Cerebellar nuclear complex (tissue), 1 donor: ENCODE data around the gene HMOX2.

Source experiments
- DNase-seq, 2 experiments: peaks; one replicate each; lab custom pipeline; 2025; lab: John Stamatoyannopoulos, UW

HMOX2 gene

GRCh38 chr16:4525069-4525468 is 48.9 kb downstream of the HMOX2 start:
- no peak for DNase-seq

- DNase-seq = no peak
Measured at GRCh38 chr16:4525634-4526277, 49.6 kb downstream of the HMOX2 start.

GRCh38 chr16:4529085-4530060 is 53.2 kb downstream of the HMOX2 start:
- DNase-seq = no peak

DNA sequence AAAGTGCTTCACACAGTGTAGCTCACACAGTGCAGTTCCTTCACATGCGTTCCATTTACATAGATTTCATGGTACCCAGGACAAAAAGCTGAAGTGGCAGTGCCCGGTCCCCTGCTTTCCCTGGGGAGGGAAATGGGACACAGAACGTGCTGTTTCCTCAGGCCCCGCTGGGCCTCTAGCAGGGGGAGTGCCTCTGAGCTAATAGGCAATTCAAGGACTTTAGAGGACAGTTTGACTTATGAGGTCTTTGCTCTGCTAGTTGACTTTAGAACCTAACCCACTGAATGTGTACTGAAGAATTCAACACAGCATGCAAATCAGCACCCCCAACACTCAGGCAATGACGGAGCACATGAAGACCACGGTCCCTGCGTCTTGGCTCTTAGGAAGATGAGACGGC is 55.6 kb downstream of the HMOX2 start:
- no peak for DNase-seq

GRCh38 chr16:4532238-4532637 is 56.0 kb downstream of the HMOX2 start:
- no peak for DNase-seq

DNA sequence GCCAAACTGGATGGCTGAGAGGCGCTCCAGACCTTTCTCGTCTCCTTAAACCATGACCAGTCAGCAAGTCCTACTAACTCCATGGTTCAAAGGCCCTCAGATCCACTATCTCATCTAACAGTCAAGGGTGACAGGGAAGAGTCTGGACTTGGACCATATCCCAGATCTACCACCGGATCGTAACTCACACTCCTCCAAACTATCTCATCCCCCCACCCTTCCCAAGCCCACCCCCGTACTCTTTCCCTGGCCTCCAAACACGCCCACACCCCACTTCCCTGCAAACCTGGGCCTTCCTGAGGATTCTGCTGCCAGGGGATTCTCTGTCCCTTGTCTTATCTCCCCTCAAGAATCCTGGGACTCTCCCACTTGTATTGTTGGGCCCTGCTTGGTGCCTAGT is 57.3 kb downstream of the HMOX2 start:
- DNase-seq = no peak

DNA sequence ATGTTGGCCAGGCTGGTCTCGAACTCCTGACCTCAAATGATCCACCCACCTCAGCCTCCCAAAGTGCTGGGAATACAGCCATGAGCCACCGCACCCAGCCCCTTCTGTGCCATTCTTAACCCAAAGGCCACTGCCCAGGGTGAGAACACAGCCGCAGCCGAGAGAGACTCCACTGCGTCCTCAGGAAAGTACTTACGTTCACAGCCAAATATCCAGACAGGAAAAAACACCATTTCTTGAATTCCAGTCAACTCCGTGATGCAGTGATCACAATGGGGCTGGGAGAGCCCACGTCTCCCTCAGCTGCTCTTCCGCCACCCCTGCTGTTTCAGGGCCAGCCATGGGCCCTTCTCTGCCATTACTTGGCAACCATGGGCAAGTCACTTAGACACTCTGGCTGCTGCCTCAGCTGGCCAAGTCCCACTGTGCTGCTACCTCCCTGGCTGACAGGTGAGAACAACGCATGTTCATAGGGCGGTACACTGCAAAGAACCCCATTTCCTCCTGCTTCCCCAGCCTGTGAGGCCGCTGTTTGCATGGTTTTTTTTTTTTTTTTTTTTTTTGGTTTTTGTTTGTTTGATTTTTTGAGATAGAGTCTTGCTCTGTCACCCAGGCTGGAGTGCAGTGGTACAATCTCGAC is 58.1 kb downstream of the HMOX2 start:
- DNase-seq = no peak

DNA sequence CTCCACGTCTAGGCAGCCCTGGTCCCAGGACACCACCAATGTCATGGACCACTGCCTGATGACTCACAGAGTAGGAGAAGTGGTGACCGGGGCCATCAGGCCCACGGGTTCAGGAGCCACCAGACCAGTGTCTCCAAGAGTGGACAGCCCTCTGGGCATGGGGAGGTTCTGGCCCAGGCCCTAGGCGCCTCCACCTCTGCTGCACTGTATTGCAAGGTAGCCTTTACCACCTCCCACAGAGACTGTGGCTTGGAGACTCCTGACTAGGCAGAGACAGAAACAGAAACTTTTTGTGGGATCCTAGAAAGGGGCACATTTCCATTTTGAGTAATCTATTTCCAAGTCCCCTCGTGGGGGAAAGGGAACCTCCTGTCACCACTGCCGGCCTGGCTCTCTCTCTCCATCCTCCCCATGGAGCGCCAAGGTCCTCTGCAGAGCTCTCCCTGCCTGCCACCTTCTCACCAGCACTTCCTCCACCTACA is 59.5 kb downstream of the HMOX2 start:
- no peak for DNase-seq

- DNase-seq = no peak
Measured at GRCh38 chr16:4536391-4537106, 60.4 kb downstream of the HMOX2 start.

- DNase-seq = no peak
Measured at GRCh38 chr16:4537376-4538343, 61.5 kb downstream of the HMOX2 start.

- DNase-seq = peak; percentile 49 to 83
Measured at GRCh38 chr16:4538350-4539235, 62.4 kb downstream of the HMOX2 start, which contains the start of gene CDIP1. TSS of gene CDIP1 (minus strand) at chr16:4538773. CDS start at chr16:4514130, 24,643 bp downstream.

GRCh38 chr16:4539716-4540284 is 63.6 kb downstream of the HMOX2 start:
- DNase-seq = no peak

DNA sequence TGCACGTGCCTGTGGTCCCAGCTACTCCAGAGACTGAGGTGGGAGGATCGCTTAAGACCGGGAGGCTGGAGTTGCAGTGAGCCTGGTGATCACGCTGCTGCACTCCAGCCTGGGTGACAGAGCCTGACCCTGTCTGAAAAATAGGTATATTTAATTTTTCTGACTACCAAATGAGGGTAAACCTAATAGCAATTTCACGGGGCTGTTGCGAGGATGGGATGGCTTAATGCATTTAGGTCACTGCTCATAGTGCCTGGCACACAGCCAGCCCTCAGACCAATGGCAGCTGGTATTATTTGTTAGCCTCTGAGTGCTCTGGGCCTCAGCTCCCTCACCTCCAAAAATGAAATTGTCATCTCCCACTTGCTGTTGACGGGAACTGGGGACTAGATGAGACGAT is 68.3 kb downstream of the HMOX2 start:
- no peak for DNase-seq

GRCh38 chr16:4548124-4548523 is 71.9 kb downstream of the HMOX2 start:
- no peak for DNase-seq

GRCh38 chr16:4550591-4550990 is 74.4 kb downstream of the HMOX2 start:
- no peak for DNase-seq

- no peak for DNase-seq
Measured at GRCh38 chr16:4552541-4552940, 76.3 kb downstream of the HMOX2 start.

DNA sequence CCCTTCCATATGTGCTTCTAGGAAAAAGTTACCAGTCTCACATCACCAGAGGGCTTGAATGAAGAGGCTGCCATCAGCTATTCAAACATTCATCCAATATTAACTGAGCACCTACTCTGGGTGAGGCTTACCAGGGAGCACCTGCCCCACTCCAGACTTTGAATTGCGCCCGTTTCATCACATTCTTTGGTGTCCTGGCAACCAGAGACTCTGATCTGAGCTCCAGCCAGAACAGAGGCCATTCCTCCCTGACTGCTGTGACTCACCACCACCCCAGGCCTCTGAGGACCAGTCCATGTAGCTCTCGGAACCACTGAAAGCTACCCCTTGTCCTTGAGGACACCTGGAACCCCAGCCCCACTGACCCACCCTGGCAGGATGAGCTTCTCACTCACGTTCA is 79.9 kb downstream of the HMOX2 start, which contains the start of gene C16orf96:
Gene C16orf96, plus strand, starts transcription at position 229 of the 400 bp plus-strand sequence. Its CDS starts 150 bp downstream, at position 379.
- no peak for DNase-seq

DNA sequence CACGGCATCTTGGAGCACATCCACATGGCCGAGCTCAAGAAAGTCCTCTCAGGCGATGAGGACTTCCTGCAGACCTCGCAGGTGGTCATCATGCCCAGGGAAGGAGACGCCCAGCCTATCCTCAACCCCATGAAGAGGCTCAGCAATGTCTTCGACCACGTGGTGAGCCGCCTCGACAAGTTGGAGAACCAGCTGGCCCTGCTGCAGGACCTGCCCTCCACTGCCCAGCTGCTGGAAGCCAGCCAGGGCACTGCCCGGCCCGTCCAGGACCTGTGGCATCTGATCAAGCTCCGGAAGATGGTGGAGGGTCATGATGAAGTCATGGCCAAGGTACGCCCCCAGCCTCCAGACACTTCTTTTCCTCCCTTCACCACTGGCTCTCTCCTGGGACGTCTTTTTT is 80.4 kb downstream of the HMOX2 start:
- no peak for DNase-seq

GRCh38 chr16:4557973-4558372 is 81.8 kb downstream of the HMOX2 start:
- no peak for DNase-seq
